Activated CD4-positive, alpha-beta T cell treated with anti-CD3 and anti-CD28 coated beads, Interleukin-2, amount 10 ng/mL, durations not matched to agents 7 days and 5 days (primary cell): ENCODE results near the gene CSNK1G1. TPM values are rescaled to one million over a fixed set of nuclear protein-coding genes. Genes with fewer than 3 reads are reported as not detected.
"Not testable (repeated sequence)": the region's sequence is repeated elsewhere in the genome, so short reads cannot be mapped to it uniquely, and the experiment has no call there.

ENCODE experiments used
- CTCF ChIA-PET: fragments of 350-600 bp; sonication (Branson Sonifier 250); formaldehyde crosslinking; loops from one replicate; lab custom pipeline; 2021; ENCODE audit warnings: antibody characterized with exemption; lab: Charles Lee
- POLR2A ChIA-PET: fragments of 350-600 bp; sonication (Branson Sonifier 250); formaldehyde crosslinking; loops from one replicate; lab custom pipeline; 2021; ENCODE audit warnings: antibody characterized with exemption; lab: Charles Lee
- DNase-seq: peaks from one replicate; pipeline ENCODE4 v3.0.0-alpha.2; 2020
- H3K27ac Mint-ChIP-seq: one replicate; pipeline ENCODE4 v1.8.0; 2021; ENCODE audit warnings: mild to moderate bottlenecking, moderate library complexity, mixed read lengths
- H3K27me3 Mint-ChIP-seq: one replicate; pipeline ENCODE4 v1.8.0; 2021; ENCODE audit warnings: mixed read lengths
- H3K36me3 Mint-ChIP-seq: one replicate; pipeline ENCODE4 v1.8.0; 2021; ENCODE audit warnings: low read depth, mixed read lengths
- H3K4me1 Mint-ChIP-seq: one replicate; pipeline ENCODE4 v1.8.0; 2021; ENCODE audit warnings: mixed read lengths
- H3K4me3 Mint-ChIP-seq: one replicate; pipeline ENCODE4 v1.8.0; 2021; ENCODE audit warnings: mild to moderate bottlenecking, moderate library complexity, mixed read lengths
- H3K9me3 Mint-ChIP-seq: one replicate; pipeline ENCODE4 v1.8.0; 2021; ENCODE audit warnings: mixed read lengths
- total RNA-seq, 2 experiments: library from RNA; stranded (reverse); gene quantifications; one replicate each; pipeline ENCODE4 v1.2.3, GENCODE V29; 2021

The CSNK1G1 gene
- total RNA-seq, 2 experiments from 2014 or later, result 24.6 to 30.4 TPM

GRCh38 chr15:64279131-64279530 is 76.8 kb downstream of the CSNK1G1 start:
- H3K27me3 Mint-ChIP-seq, result no peaks in the 10 kb centered on the region
- no peak overlapping the region for H3K4me3 Mint-ChIP-seq
- H3K36me3 Mint-ChIP-seq, result peaks cover 10% of the 10 kb centered on the region
- ChIA-PET CTCF (interaction anchor here (0.6 to 1.0 kb wide), 2 partner anchors 32 to 458 kb away, joined by 3 to 4 read pairs; no protein-coding TSS in a partner anchor), POLR2A (no interaction called here)
- no peaks in the 10 kb centered on the region for H3K9me3 Mint-ChIP-seq
- no peak overlapping the region for H3K27ac Mint-ChIP-seq
- H3K4me1 Mint-ChIP-seq, result peaks cover 13% of the 10 kb centered on the region
- DNase-seq, result no peak

- Mint-ChIP-seq H3K27ac (no peak overlapping the region), H3K4me3 (no peak overlapping the region), H3K4me1 (peaks cover 13% of the 10 kb centered on the region), H3K27me3 (no peaks in the 10 kb centered on the region), H3K9me3 (peaks cover 8% of the 10 kb centered on the region), H3K36me3 (peaks cover 14% of the 10 kb centered on the region)
- CTCF ChIA-PET, result no interaction called here
- POLR2A ChIA-PET, result no interaction called here
- DNase-seq, result no peak
These were observed 80.0 kb downstream of the CSNK1G1 start for GRCh38 chr15:64275934-64276333.

GRCh38 chr15:64274341-64274950 is 81.5 kb downstream of the CSNK1G1 start:
- Mint-ChIP-seq H3K27ac (no peak overlapping the region), H3K27me3 (no peaks in the 10 kb centered on the region), H3K9me3 (peaks cover 8% of the 10 kb centered on the region), H3K4me3 (no peak overlapping the region), H3K4me1 (peaks cover 13% of the 10 kb centered on the region), H3K36me3 (peaks cover 15% of the 10 kb centered on the region)
- POLR2A ChIA-PET, result no interaction called here
- CTCF ChIA-PET, result interaction anchor here (0.5 to 1.9 kb wide), 5 partner anchors 9 to 152 kb away, joined by 3 to 7 read pairs (median 4); no protein-coding TSS in a partner anchor
- no peak for DNase-seq

GRCh38 chr15:64267331-64267973 is 88.5 kb downstream of the CSNK1G1 start:
- CTCF ChIA-PET, result interaction anchor here (0.6 kb wide), 1 partner anchor 141 kb away, joined by 3 read pairs; no protein-coding TSS in a partner anchor
- Mint-ChIP-seq H3K4me3 (no peak overlapping the region), H3K9me3 (peaks cover 38% of the 10 kb centered on the region), H3K4me1 (peaks cover 28% of the 10 kb centered on the region), H3K27ac (no peak overlapping the region), H3K36me3 (peaks cover 53% of the 10 kb centered on the region), H3K27me3 (no peaks in the 10 kb centered on the region)
- POLR2A ChIA-PET, result no interaction called here
- no peak for DNase-seq

GRCh38 chr15:64265188-64265587 is 90.8 kb downstream of the CSNK1G1 start:
- peaks cover 32% of the 10 kb centered on the region for H3K9me3 Mint-ChIP-seq
- H3K4me1 Mint-ChIP-seq, result peaks cover 34% of the 10 kb centered on the region
- H3K27me3 Mint-ChIP-seq, DNase-seq, H3K4me3 Mint-ChIP-seq, POLR2A ChIA-PET, H3K27ac Mint-ChIP-seq: not testable (repeated sequence)
- H3K36me3 Mint-ChIP-seq, result peaks cover 57% of the 10 kb centered on the region
- CTCF ChIA-PET, result interaction anchor here (0.6 to 1.6 kb wide), 3 partner anchors 8 to 74 kb away, joined by 3 to 4 read pairs (median 3); no protein-coding TSS in a partner anchor

GRCh38 chr15:64264502-64264901 is 91.5 kb downstream of the CSNK1G1 start:
- Mint-ChIP-seq H3K4me3 (no peak overlapping the region), H3K27me3 (no peaks in the 10 kb centered on the region), H3K9me3 (peaks cover 32% of the 10 kb centered on the region), H3K27ac (no peak overlapping the region), H3K36me3 (peaks cover 54% of the 10 kb centered on the region), H3K4me1 (peaks cover 34% of the 10 kb centered on the region)
- DNase-seq, result no peak
- CTCF ChIA-PET, result interaction anchor here (1.0 to 1.6 kb wide), 2 partner anchors 9 to 17 kb away, joined by 3 to 4 read pairs; no protein-coding TSS in a partner anchor
- POLR2A ChIA-PET, result no interaction called here

GRCh38 chr15:64263567-64263966 is 92.4 kb downstream of the CSNK1G1 start:
- Mint-ChIP-seq H3K27ac (peak overlapping the region; percentile 73), H3K36me3 (peaks cover 50% of the 10 kb centered on the region), H3K4me3 (no peak overlapping the region), H3K27me3 (no peaks in the 10 kb centered on the region), H3K9me3 (peaks cover 32% of the 10 kb centered on the region), H3K4me1 (peaks cover 34% of the 10 kb centered on the region)
- ChIA-PET POLR2A (no interaction called here), CTCF (interaction anchor here (1.6 kb wide), 1 partner anchor 18 kb away, joined by 4 read pairs; no protein-coding TSS in a partner anchor)
- no peak for DNase-seq

- Mint-ChIP-seq H3K9me3 (peaks cover 3% of the 10 kb centered on the region), H3K4me3 (no peak overlapping the region), H3K4me1 (peaks cover 13% of the 10 kb centered on the region), H3K36me3 (peaks cover 26% of the 10 kb centered on the region), H3K27me3 (no peaks in the 10 kb centered on the region), H3K27ac (no peak overlapping the region)
- CTCF ChIA-PET, result interaction anchor here (0.5 kb wide), 1 partner anchor 349 kb away, joined by 3 read pairs; no protein-coding TSS in a partner anchor
- no peak for DNase-seq
- POLR2A ChIA-PET, result no interaction called here
These were observed 99.9 kb downstream of the CSNK1G1 start for GRCh38 chr15:64256051-64256450.

- Mint-ChIP-seq H3K4me1 (peaks cover 42% of the 10 kb centered on the region), H3K9me3 (peaks cover 3% of the 10 kb centered on the region), H3K27me3 (no peaks in the 10 kb centered on the region), H3K27ac (no peak overlapping the region), H3K4me3 (no peak overlapping the region), H3K36me3 (peaks cover 20% of the 10 kb centered on the region)
- ChIA-PET POLR2A (no interaction called here), CTCF (interaction anchor here (0.6 to 1.3 kb wide), 2 partner anchors 10 to 29 kb away, joined by 4 read pairs; no protein-coding TSS in a partner anchor)
- no peak for DNase-seq
These were observed 104.3 kb downstream of the CSNK1G1 start for GRCh38 chr15:64251658-64252057.

- Mint-ChIP-seq H3K4me3 (no peak overlapping the region), H3K36me3 (peaks cover 16% of the 10 kb centered on the region), H3K27ac (no peak overlapping the region), H3K27me3 (no peaks in the 10 kb centered on the region), H3K9me3 (peaks cover 3% of the 10 kb centered on the region), H3K4me1 (peaks cover 45% of the 10 kb centered on the region)
- ChIA-PET POLR2A (no interaction called here), CTCF (interaction anchor here (0.6 to 1.3 kb wide), 6 partner anchors 11 to 273 kb away, joined by 3 to 4 read pairs (median 4); no protein-coding TSS in a partner anchor)
- peak; percentile 38 for DNase-seq
These were observed 104.9 kb downstream of the CSNK1G1 start for GRCh38 chr15:64251121-64251520.

- H3K27me3 Mint-ChIP-seq, result no peaks in the 10 kb centered on the region
- peaks cover 9% of the 10 kb centered on the region for H3K36me3 Mint-ChIP-seq
- ChIA-PET POLR2A (interaction anchor here (0.5 kb wide), 1 partner anchor 180 kb away, joined by 3 read pairs; no protein-coding TSS in a partner anchor), CTCF (interaction anchor here (0.6 kb wide), 1 partner anchor 274 kb away, joined by 4 read pairs; no protein-coding TSS in a partner anchor)
- no peak overlapping the region for H3K27ac Mint-ChIP-seq
- H3K4me3 Mint-ChIP-seq, result no peak overlapping the region
- peaks cover 44% of the 10 kb centered on the region for H3K4me1 Mint-ChIP-seq
- DNase-seq, result no peak
- H3K9me3 Mint-ChIP-seq, result no peaks in the 10 kb centered on the region
These were observed 105.9 kb downstream of the CSNK1G1 start for GRCh38 chr15:64249883-64250575.

- no peak overlapping the region for H3K27ac Mint-ChIP-seq
- CTCF ChIA-PET, result no interaction called here
- no peak overlapping the region for H3K4me3 Mint-ChIP-seq
- POLR2A ChIA-PET, result no interaction called here
- peaks cover 46% of the 10 kb centered on the region for H3K4me1 Mint-ChIP-seq
- H3K27me3 Mint-ChIP-seq, result no peaks in the 10 kb centered on the region
- peaks cover 14% of the 10 kb centered on the region for H3K36me3 Mint-ChIP-seq
- no peak for DNase-seq
- H3K9me3 Mint-ChIP-seq, result no peaks in the 10 kb centered on the region
These were observed 106.6 kb downstream of the CSNK1G1 start for GRCh38 chr15:64249406-64249805.
